ENCODE data around the gene ADGRG6. TPM values are rescaled to one million over a fixed set of nuclear protein-coding genes. Genes with fewer than 3 reads are reported as not detected.
A peak's percentile ranks its signal among the peaks of the same experiment; 100 is the strongest.

ADGRG6 gene
- polyA plus RNA-seq, 1 of the 3 experiments (the other 2 are of a cell fraction), result 61.5 TPM

GRCh38 chr6:142331601-142332000 is 29.8 kb downstream of the ADGRG6 start:
- Histone ChIP-seq H3K4me3 (ENCODE audit: low read depth in 2 of 2, low read length in 1 of 2) (peak overlapping the region in 1 of 2 experiments; percentile 5; a peak in 1 of 4 replicates), H3K79me2 (ENCODE audit: insufficient read depth) (peaks cover 81% of the 10 kb centered on the region), H3K27me3 (ENCODE audit: insufficient read depth) (no peaks in the 10 kb centered on the region), H3K9me3 (no peaks in the 10 kb centered on the region), H2AFZ (ENCODE audit: low read depth) (no peak overlapping the region), H3F3A (replicated peaks; ENCODE audit: insufficient read depth) (peaks cover 43% of the 10 kb centered on the region), H3K9ac (peak overlapping the region; percentile 74; the same call in 1 of the 2 replicates), H3K36me3 (replicated peaks in 1 of 2; ENCODE audit: control insufficient read depth in 1 of 2, insufficient read depth in 2 of 2, low read length in 1 of 2) (peaks cover 0 to 4% of the 10 kb centered on the region in 2 experiments), H3K4me1 (ENCODE audit: control insufficient read depth in 1 of 2, insufficient read depth in 2 of 2, low read depth in 1 of 2, low read length in 1 of 2) (peaks cover 0 to 4% of the 10 kb centered on the region in 2 experiments; a peak in 2 of 4 replicates), H3K4me2 (peak overlapping the region; percentile 41; the same call in 1 of the 2 replicates), H4K20me1 (ENCODE audit: insufficient read depth) (no peaks in the 10 kb centered on the region), H3K9me2 (no peaks in the 10 kb centered on the region), H3K27ac (ENCODE audit: low read depth in 2 of 2, low read length in 1 of 2) (peak overlapping the region; percentile 88 to 93)
- no peak for TF ChIP-seq PBX3 (IDR thresholded peaks at IDR 0.05)
- TF ChIP-seq POLR2AphosphoS5 (IDR thresholded peaks at IDR 0.05; ENCODE audit: low read depth, low read length), result no peak
- TF ChIP-seq JUND (IDR thresholded peaks at IDR 0.05), result no peak
- TF ChIP-seq USF1 (IDR thresholded peaks at IDR 0.05; ENCODE audit: borderline replicate concordance, low read depth), result no peak
- TF ChIP-seq ZBTB33 (IDR thresholded peaks at IDR 0.05; ENCODE audit: borderline replicate concordance, low read depth), result no peak
- TF ChIP-seq RXRA (IDR thresholded peaks at IDR 0.05; ENCODE audit: borderline replicate concordance, low read depth), result no peak
- no peak for TF ChIP-seq MXI1 (IDR thresholded peaks at IDR 0.05; ENCODE audit: low read depth, low read length)
- TF ChIP-seq RAD21 (IDR thresholded peaks at IDR 0.05; ENCODE audit: low read length), result no peak
- TF ChIP-seq MAX (IDR thresholded peaks at IDR 0.05; ENCODE audit: low read depth), result no peak
- TF ChIP-seq TCF12 (IDR thresholded peaks at IDR 0.05), result no peak
- TF ChIP-seq GATA2 (CRISPR knock-in tag; IDR thresholded peaks at IDR 0.05), result no peak
- TF ChIP-seq FOXM1 (IDR thresholded peaks at IDR 0.05; ENCODE audit: low read depth), result no peak
- no peak for TF ChIP-seq RFX5 (IDR thresholded peaks at IDR 0.05; ENCODE audit: low read length)
- no peak for TF ChIP-seq USF2 (IDR thresholded peaks at IDR 0.05; ENCODE audit: borderline replicate concordance, low read depth, low read length)
- no peak for TF ChIP-seq IRF3 (IDR thresholded peaks at IDR 0.05; ENCODE audit: low read depth, low read length)
- TF ChIP-seq SMC3 (IDR thresholded peaks at IDR 0.05; ENCODE audit: low read depth, low read length), result no peak
- 37% methylated on average over 3 of the region's 3 CpGs for WGBS (ENCODE audit: low lambda C conversion rate)
- ChIA-PET POLR2A (no interaction called here), CTCF (no interaction called here)
- DNase-seq, result no peak
